H1 (cell line): ENCODE data around the gene PRSS23. TPM values are rescaled to one million over a fixed set of nuclear protein-coding genes. Genes with fewer than 3 reads are reported as not detected.

Experiments used
- BCL11A ChIP-seq, 2 experiments: IDR thresholded peaks; one replicate each; pipeline ENCODE4 v1.6.1; 2011; ENCODE audit warnings: low read depth in 2 of 2, low read length in 2 of 2, mild to moderate bottlenecking in 2 of 2
- CTCF ChIP-seq, 3 experiments: IDR thresholded peaks; 1 replicate in 2 of 3; 2 replicates in 1 of 3; pipeline versions ENCODE4 v1.5.1 to v1.6.1; 2011; ENCODE audit warnings: low read length in 3 of 3, mild to moderate bottlenecking in 3 of 3, inconsistent platforms in 2 of 3, low read depth in 1 of 3, moderate library complexity in 1 of 3; ENCODE audit not compliant: insufficient read depth in 1 of 3; ENCODE audit errors: control extremely low read depth in 1 of 3
- FOSL1 ChIP-seq: IDR thresholded peaks from 2 replicates; pipeline ENCODE4 v1.6.1; 2011; ENCODE audit warnings: mild to moderate bottlenecking, low read depth, low read length, moderate library complexity; ENCODE audit not compliant: insufficient read depth
- GABPA ChIP-seq: IDR thresholded peaks from 2 replicates; pipeline ENCODE4 v1.6.1; 2011; ENCODE audit warnings: mild to moderate bottlenecking, low read length, moderate library complexity, borderline replicate concordance; ENCODE audit not compliant: insufficient read depth
- MAFK ChIP-seq: IDR thresholded peaks from 2 replicates; pipeline ENCODE4 v1.6.1; 2012; ENCODE audit warnings: low read depth, mild to moderate bottlenecking, improper control_type of control experiment, low read length
- RFX5 ChIP-seq: IDR thresholded peaks from 2 replicates; pipeline ENCODE4 v1.6.1; 2011; ENCODE audit warnings: low read depth, low read length, improper control_type of control experiment, borderline replicate concordance
- SRF ChIP-seq: IDR thresholded peaks from 2 replicates; pipeline ENCODE4 v1.6.1; 2011; ENCODE audit warnings: mild to moderate bottlenecking, low read depth, low read length, moderate library complexity
- TAF1 ChIP-seq: IDR thresholded peaks from 2 replicates; pipeline ENCODE4 v1.6.1; 2011; ENCODE audit warnings: mild to moderate bottlenecking, low read depth, low read length
- polyA plus RNA-seq, 7 experiments: library from polyadenylated mRNA; depleted of rRNA in 3 of 7; stranded (reverse) in 5 of 7; unstranded in 2 of 7; fragments of >200 nt in 5 of 7; fragments of 200-250 nt in 2 of 7; gene quantifications; 1 replicate in 5 of 7; 2 replicates in 1 of 7; 4 replicates in 1 of 7; pipeline versions ENCODE4 v1.2.1 to v1.2.3, GENCODE V29; 2011 to 2013; ENCODE audit warnings: missing spikeins in 2 of 7, mixed read lengths in 2 of 7
- total RNA-seq: library from RNA; stranded (reverse); fragmentation: NEBNext Ultra II Directional; extraction: Animal tissue kit (Norgen Biotek cat#: 25700); gene quantifications from 2 replicates; pipeline ENCODE4 v1.2.1, GENCODE V29; 2021

The PRSS23 gene
- total and polyA plus RNA-seq, 2 of the 8 experiments (the other 6 are each of a cell fraction or from before 2014, with no cell fraction given) = 4.4 to 5.6 TPM

GRCh38 chr11:86797133-86797532 lies 3.2 kb upstream of the PRSS23 start (continued):
- TF ChIP-seq GABPA (no peak), RFX5 (no peak), CTCF (IDR thresholded peaks at IDR 0.05; ENCODE audit: control extremely low read depth in 1 of 3, insufficient read depth in 1 of 3, low read depth in 1 of 3, low read length in 3 of 3) (no peak), BCL11A (IDR thresholded peaks at IDR 0.05; ENCODE audit: low read depth in 2 of 2, low read length in 2 of 2) (no peak), SRF (no peak), TAF1 (no peak), FOSL1 (no peak), MAFK (no peak)
